HG03135 (cell line): ENCODE measurements around the gene PAPOLA.

ENCODE experiments used
- ATAC-seq: cut with Tn5 transposase; IDR thresholded peaks from one replicate; pipeline ENCODE4 v1.9.1; 2021; ENCODE audit warnings: mild to moderate bottlenecking, moderate library complexity; ENCODE audit not compliant: unreplicated experiment

The PAPOLA gene

GRCh38 chr14:96564389-96564788, 62.2 kb downstream of the PAPOLA start:
- no peak for ATAC-seq

- ATAC-seq = no peak
Observed at GRCh38 chr14:96565811-96566210, 63.6 kb downstream of the PAPOLA start.

- no peak for ATAC-seq
Observed at GRCh38 chr14:96567289-96567899, 65.2 kb downstream of the PAPOLA start.

GRCh38 chr14:96568621-96569020, 66.4 kb downstream of the PAPOLA start:
- ATAC-seq = no peak

- ATAC-seq = no peak
Observed at GRCh38 chr14:96571311-96571710, 69.1 kb downstream of the PAPOLA start.

- ATAC-seq = no peak
Observed at GRCh38 chr14:96573473-96574100, 71.4 kb downstream of the PAPOLA start.

GRCh38 chr14:96574171-96574632, 72.0 kb downstream of the PAPOLA start:
- no peak for ATAC-seq

GRCh38 chr14:96574633-96575632, 72.8 kb downstream of the PAPOLA start:
- no peak for ATAC-seq

GRCh38 chr14:96576359-96576758, 74.2 kb downstream of the PAPOLA start:
- no peak for ATAC-seq

- no peak for ATAC-seq
Observed at GRCh38 chr14:96576937-96577336, 74.8 kb downstream of the PAPOLA start.

GRCh38 chr14:96578619-96579018, 76.4 kb downstream of the PAPOLA start:
- ATAC-seq = no peak

GRCh38 chr14:96579358-96579757, 77.2 kb downstream of the PAPOLA start:
- ATAC-seq = no peak

GRCh38 chr14:96579855-96580254, 77.7 kb downstream of the PAPOLA start:
- no peak for ATAC-seq

- ATAC-seq = no peak
Observed at GRCh38 chr14:96580566-96580965, 78.4 kb downstream of the PAPOLA start.

GRCh38 chr14:96581026-96581425, 78.8 kb downstream of the PAPOLA start:
- ATAC-seq = no peak

GRCh38 chr14:96581902-96582301, 79.7 kb downstream of the PAPOLA start:
- ATAC-seq = no peak

- ATAC-seq = no peak
Observed at GRCh38 chr14:96582411-96582961, 80.3 kb downstream of the PAPOLA start.

GRCh38 chr14:96582995-96583394, 80.8 kb downstream of the PAPOLA start:
- ATAC-seq = no peak

- no peak for ATAC-seq
Observed at GRCh38 chr14:96583569-96584041, 81.4 kb downstream of the PAPOLA start.

- no peak for ATAC-seq
Observed at GRCh38 chr14:96584199-96584906, 82.2 kb downstream of the PAPOLA start.
